Activated CD8-positive, alpha-beta memory T cell treated with anti-CD3 and anti-CD28 coated beads for 1 hour (primary cell): Measurements from ENCODE around the gene PDE4D.
"Not testable (repeated sequence)": the region's sequence is repeated elsewhere in the genome, so short reads cannot be mapped to it uniquely, and the experiment has no call there.

ENCODE experiments used
- DNase-seq, 2 donors: peaks; one replicate each; pipeline ENCODE4 v3.0.0-alpha.2; 2020; ENCODE audit warnings: low read depth in 1 of 2; ENCODE audit errors: extremely low read depth in 1 of 2

PDE4D gene

GRCh38 chr5:59065554-59065953 is 828.0 kb downstream of the PDE4D start:
- no peak for DNase-seq

- no peak for DNase-seq
Observed at GRCh38 chr5:59064293-59064692, 829.2 kb downstream of the PDE4D start.

GRCh38 chr5:59062986-59063683 is 830.4 kb downstream of the PDE4D start:
- DNase-seq = no peak

GRCh38 chr5:59061377-59061776 is 832.1 kb downstream of the PDE4D start:
- no peak for DNase-seq

GRCh38 chr5:59058969-59059687 is 834.4 kb downstream of the PDE4D start:
- DNase-seq = no peak

GRCh38 chr5:59058237-59058636 is 835.3 kb downstream of the PDE4D start:
- DNase-seq = no peak

- DNase-seq = not testable (repeated sequence)
Observed at GRCh38 chr5:59056599-59056998, 836.9 kb downstream of the PDE4D start.

GRCh38 chr5:59055745-59056448 is 837.6 kb downstream of the PDE4D start:
- no peak for DNase-seq

- DNase-seq = no peak
Observed at GRCh38 chr5:59054963-59055528, 838.5 kb downstream of the PDE4D start.

- DNase-seq = no peak
Observed at GRCh38 chr5:59051951-59052350, 841.6 kb downstream of the PDE4D start.

GRCh38 chr5:59049095-59049494 is 844.4 kb downstream of the PDE4D start:
- no peak for DNase-seq

GRCh38 chr5:59042201-59043055 is 851.1 kb downstream of the PDE4D start:
- no peak for DNase-seq

GRCh38 chr5:59041355-59041754 is 852.2 kb downstream of the PDE4D start:
- no peak for DNase-seq

GRCh38 chr5:59040804-59041201 is 852.7 kb downstream of the PDE4D start:
- DNase-seq = no peak

GRCh38 chr5:59040024-59040803 is 853.3 kb downstream of the PDE4D start:
- no peak for DNase-seq

- peak; percentile 77 to 86 for DNase-seq
Observed at GRCh38 chr5:59039296-59040023, 854.1 kb downstream of the PDE4D start.

- DNase-seq = peak in 1 of 2 donors; percentile 8
Observed at GRCh38 chr5:59038798-59039295, 854.7 kb downstream of the PDE4D start.

- DNase-seq = no peak
Observed at GRCh38 chr5:59037941-59038797, 855.4 kb downstream of the PDE4D start.
